Endothelial cell of umbilical vein (primary cell): Measurements from ENCODE around the gene APBB1. TPM values are rescaled to one million over a fixed set of nuclear protein-coding genes. Genes with fewer than 3 reads are reported as not detected.

Experiments used
- BruUV-seq: library from RNA; stranded (reverse); fragments of 400-500 nt; replicated peaks from 2 replicates; lab custom pipeline; 2021; lab: Mats Ljungman, UMichigan
- CTCF ChIA-PET: fragments of 300-600, 350-600 bp; sonication (Branson Sonifier 250); formaldehyde crosslinking; loops from one replicate; lab custom pipeline; 2021; ENCODE audit warnings: antibody characterized with exemption, inconsistent platforms; lab: Charles Lee
- POLR2A ChIA-PET: fragments of 300-600, 350-600 bp; sonication (Branson Sonifier 250); formaldehyde crosslinking; loops from one replicate; lab custom pipeline; 2021; ENCODE audit warnings: antibody characterized with exemption, inconsistent platforms; lab: Charles Lee
- DNase-seq: peaks from one replicate; pipeline ENCODE4 v3.0.0-alpha.2; 2011; ENCODE audit warnings: low read depth, low spot score
- FAIRE-seq: peaks from 2 replicates; lab custom pipeline; 2011; peaks lifted over from hg19 to GRCh38; lab: Jason Lieb, UNC
- H2AFZ ChIP-seq: 2 replicates; pipeline ENCODE4 v1.6.0; 2012; ENCODE audit warnings: low read depth, low read length, control low read depth, inconsistent platforms
- H3K27ac ChIP-seq: 2 replicates; pipeline ENCODE4 v1.5.1; 2011; ENCODE audit warnings: low read depth, mild to moderate bottlenecking, control low read depth, low read length, moderate library complexity; ENCODE audit not compliant: insufficient read depth
- H3K27me3 ChIP-seq, 2 experiments: 2 replicates each; pipeline versions ENCODE4 v1.6.0 to v1.6.1; 2011; ENCODE audit warnings: low read length in 2 of 2, mixed read lengths in 1 of 2; ENCODE audit not compliant: control insufficient read depth in 2 of 2, insufficient read depth in 2 of 2
- H3K36me3 ChIP-seq, 2 experiments: 2 replicates in 1 of 2; 3 replicates in 1 of 2; pipeline ENCODE4 v1.5.1; 2011; ENCODE audit warnings: low read length in 2 of 2, mild to moderate bottlenecking in 1 of 2, moderate library complexity in 1 of 2; ENCODE audit not compliant: control insufficient read depth in 2 of 2, insufficient read depth in 2 of 2; ENCODE audit errors: extremely low read depth in 1 of 2
- H3K4me1 ChIP-seq: 3 replicates; pipeline ENCODE4 v1.5.1; 2011; ENCODE audit warnings: mild to moderate bottlenecking, low read length; ENCODE audit not compliant: control insufficient read depth, insufficient read depth; ENCODE audit errors: extremely low read depth
- H3K4me2 ChIP-seq: 2 replicates; pipeline ENCODE4 v1.6.1; 2011; ENCODE audit warnings: low read length, control low read depth, mixed read lengths; ENCODE audit not compliant: insufficient read depth
- H3K4me3 ChIP-seq, 3 experiments: fragments of 200-600 bp in 1 of 3; sonication (generic), shearing (Covaris generic) in 1 of 3; replicated peaks in 1 of 3; 2 replicates each; pipeline ENCODE4 v1.5.1; 2011 to 2016; ENCODE audit warnings: control low read depth in 3 of 3, low read length in 3 of 3, mild to moderate bottlenecking in 2 of 3, inconsistent platforms in 1 of 3, low read depth in 1 of 3, moderate library complexity in 1 of 3; ENCODE audit not compliant: insufficient read depth in 1 of 3
- H3K79me2 ChIP-seq: 2 replicates; pipeline ENCODE4 v1.6.0; 2012; ENCODE audit warnings: low read length, inconsistent platforms; ENCODE audit not compliant: control insufficient read depth, insufficient read depth
- H3K9ac ChIP-seq: replicated peaks from 2 replicates; pipeline ENCODE3; 2011; ENCODE audit warnings: low read length, control low read depth; ENCODE audit not compliant: insufficient read depth; ENCODE audit errors: extremely low read depth
- H3K9me1 ChIP-seq: replicated peaks from 3 replicates; pipeline ENCODE4 v1.6.0; 2011; ENCODE audit warnings: mild to moderate bottlenecking, low read length; ENCODE audit not compliant: control insufficient read depth, insufficient read depth; ENCODE audit errors: extremely low read depth
- H3K9me3 ChIP-seq: replicated peaks from 2 replicates; pipeline ENCODE4 v1.5.1; 2012; ENCODE audit warnings: low read length, inconsistent platforms; ENCODE audit not compliant: control insufficient read depth, insufficient read depth
- H4K20me1 ChIP-seq: replicated peaks from 2 replicates; pipeline ENCODE3; 2011; ENCODE audit warnings: mild to moderate bottlenecking, low read length; ENCODE audit not compliant: control insufficient read depth, insufficient read depth; ENCODE audit errors: extremely low read depth
- CTCF ChIP-seq, 2 donors: IDR thresholded peaks; 1 replicate in 1 of 2; 2 replicates in 1 of 2; pipeline ENCODE4 v1.5.1; 2011; ENCODE audit warnings: low read length in 2 of 2, mild to moderate bottlenecking in 2 of 2, moderate library complexity in 2 of 2, control low read depth in 1 of 2, inconsistent platforms in 1 of 2, low read depth in 1 of 2; ENCODE audit not compliant: insufficient read depth in 1 of 2; ENCODE audit errors: extremely low read depth in 1 of 2
- EZH2 ChIP-seq: IDR thresholded peaks from 2 replicates; pipeline ENCODE4 v1.6.1; 2012; ENCODE audit warnings: borderline replicate concordance, low read depth, mild to moderate bottlenecking, moderate library complexity, low read length, inconsistent platforms; ENCODE audit not compliant: severe bottlenecking
- FOS ChIP-seq: IDR thresholded peaks from 2 replicates; pipeline ENCODE4 v1.6.1; 2011; ENCODE audit warnings: mild to moderate bottlenecking, low read length, moderate library complexity, borderline replicate concordance; ENCODE audit not compliant: insufficient read depth
- GATA2 ChIP-seq: IDR thresholded peaks from 2 replicates; pipeline ENCODE4 v1.7.0; 2011; ENCODE audit warnings: low read depth, mild to moderate bottlenecking, moderate library complexity, mixed read lengths, low read length; ENCODE audit not compliant: insufficient read length, insufficient read depth
- JUN ChIP-seq: IDR thresholded peaks from 2 replicates; pipeline ENCODE4 v1.6.1; 2011; ENCODE audit warnings: borderline replicate concordance, low read depth; ENCODE audit not compliant: insufficient read length, insufficient read depth
- MAX ChIP-seq: IDR thresholded peaks from 2 replicates; pipeline ENCODE4 v1.6.1; 2011; ENCODE audit not compliant: insufficient read depth, insufficient read length
- MYC ChIP-seq: IDR thresholded peaks from one replicate; pipeline ENCODE4 v1.6.1; 2011; ENCODE audit warnings: mild to moderate bottlenecking, low read depth, low read length
- POLR2A ChIP-seq: IDR thresholded peaks from 2 replicates; pipeline ENCODE4 v1.6.1; 2012; ENCODE audit warnings: low read depth, mild to moderate bottlenecking, control low read depth, low read length
- POLR2AphosphoS5 ChIP-seq: IDR thresholded peaks from 2 replicates; pipeline ENCODE4 v1.6.1; 2012; ENCODE audit warnings: low read depth, mild to moderate bottlenecking, control low read depth, low read length, moderate library complexity; ENCODE audit not compliant: insufficient read depth
- dilution Hi-C: fragments of 300-500 bp; cut with MboI; formaldehyde crosslinking; loops from one replicate; pipeline ENCODE4 v1.15.0; 2019; ENCODE audit warnings: low sequenced_read_pairs; ENCODE audit not compliant: extremely low pct_ligation_motif_present
- intact Hi-C: fragments of 100-400 bp; cut with micrococcal nuclease; formaldehyde crosslinking; loops from one replicate; pipeline ENCODE4 v1.10.0; 2022
- polyA plus RNA-seq, 4 experiments: library from polyadenylated mRNA; depleted of rRNA in 3 of 4; stranded (reverse) in 3 of 4; unstranded in 1 of 4; fragments of >200 nt; gene quantifications; 2 replicates each; pipeline versions ENCODE4 v1.2.1 to v1.2.3, GENCODE V29; 2011 to 2012; ENCODE audit warnings: missing spikeins in 1 of 4
- total RNA-seq: library from RNA; stranded (reverse); gene quantifications from 2 replicates; pipeline ENCODE4 v1.2.3, GENCODE V29; 2021

Gene APBB1
- total and polyA plus RNA-seq, 2 donors (not counting 3 experiments of a cell fraction or from before 2014, with no cell fraction given): 48.0 to 63.5 TPM

- DNase-seq: no peak
- no peak overlapping the region for H3K4me3 ChIP-seq
- H3K36me3 ChIP-seq: peaks cover 2 to 9% of the 10 kb centered on the region in 2 experiments
- no peak overlapping the region for H2AFZ ChIP-seq
- no peak overlapping the region for H3K9ac ChIP-seq
- BruUV-seq: no TSS peak
- POLR2A ChIA-PET: no interaction called here
- CTCF ChIA-PET: interaction anchor here (0.9 to 2.2 kb wide), 3 partner anchors 9 to 26 kb away, joined by 3 to 8 read pairs (median 6); partner anchors contain the start of gene SMPD1
- intact Hi-C loops (no loop called here), dilution Hi-C loops (no loop called here)
- no peaks in the 10 kb centered on the region for H3K9me1 ChIP-seq
- TF ChIP-seq EZH2: no peak
- no peak for TF ChIP-seq JUN
- no peak for TF ChIP-seq POLR2AphosphoS5
- no peak for TF ChIP-seq MAX
- TF ChIP-seq CTCF (IDR thresholded peaks at IDR 0.05; ENCODE audit: extremely low read depth in 1 of 2, insufficient read depth in 1 of 2, low read depth in 1 of 2, low read length in 2 of 2): no peak
- TF ChIP-seq GATA2: no peak
- TF ChIP-seq MYC: no peak
- TF ChIP-seq FOS: no peak
- TF ChIP-seq POLR2A: no peak
- no peak overlapping the region for H3K4me2 ChIP-seq
- no peaks in the 10 kb centered on the region for H3K9me3 ChIP-seq
- no peaks in the 10 kb centered on the region for H3K4me1 ChIP-seq
- no peak for FAIRE-seq
- H3K27ac ChIP-seq: no peak overlapping the region
- no peaks in the 10 kb centered on the region for H3K27me3 ChIP-seq
- H4K20me1 ChIP-seq: no peaks in the 10 kb centered on the region
- no peaks in the 10 kb centered on the region for H3K79me2 ChIP-seq
These were observed 17.4 kb downstream of the APBB1 start for GRCh38 chr11:6401464-6401863.
